Liver (tissue), 9 donors: Measurements from ENCODE around the gene CMTM8. TPM values are rescaled to one million over a fixed set of nuclear protein-coding genes. Genes with fewer than 3 reads are reported as not detected.

Source experiments
- DNase-seq: peaks from one replicate; pipeline ENCODE4 v3.0.0-alpha.2; 2017; ENCODE audit warnings: low spot score
- H3K27ac ChIP-seq, 2 donors: one replicate each; pipeline ENCODE4 v1.7.0; 2013; ENCODE audit warnings: inconsistent platforms in 2 of 2, low read length in 2 of 2, control low read depth in 1 of 2, low read depth in 1 of 2, mild to moderate bottlenecking in 1 of 2
- H3K27me3 ChIP-seq, 4 donors: one replicate each; pipeline versions ENCODE4 v1.6.1 to v1.7.0; 2013; ENCODE audit warnings: low read length in 3 of 4, inconsistent platforms in 1 of 4, mild to moderate bottlenecking in 1 of 4, moderate library complexity in 1 of 4; ENCODE audit not compliant: control insufficient read depth in 4 of 4, insufficient read depth in 4 of 4
- H3K36me3 ChIP-seq, 4 donors: one replicate each; pipeline versions ENCODE4 v1.6.1 to v1.7.0; 2013; ENCODE audit warnings: low read length in 3 of 4, mild to moderate bottlenecking in 3 of 4, low read depth in 1 of 4, moderate library complexity in 1 of 4; ENCODE audit not compliant: control insufficient read depth in 4 of 4, insufficient read depth in 3 of 4
- H3K4me1 ChIP-seq, 4 donors: one replicate each; pipeline versions ENCODE4 v1.6.1 to v1.7.0; 2013; ENCODE audit warnings: low read length in 3 of 4, mild to moderate bottlenecking in 3 of 4, moderate library complexity in 1 of 4; ENCODE audit not compliant: control insufficient read depth in 4 of 4, insufficient read depth in 4 of 4
- H3K4me3 ChIP-seq, 3 donors: one replicate each; pipeline versions ENCODE4 v1.6.1 to v1.7.0; 2013; ENCODE audit warnings: low read length in 3 of 3, control low read depth in 1 of 3, low read depth in 1 of 3, mild to moderate bottlenecking in 1 of 3
- H3K9ac ChIP-seq, 2 donors: one replicate each; pipeline ENCODE4 v1.7.0; 2013; ENCODE audit warnings: low read length in 2 of 2, mild to moderate bottlenecking in 2 of 2, moderate library complexity in 2 of 2, control low read depth in 1 of 2, low read depth in 1 of 2
- H3K9me3 ChIP-seq, 4 donors: one replicate each; pipeline versions ENCODE4 v1.6.1 to v1.7.0; 2013; ENCODE audit warnings: low read length in 3 of 4; ENCODE audit not compliant: control insufficient read depth in 4 of 4
- EGR1 ChIP-seq, 2 donors: IDR thresholded peaks; 2 replicates each; pipeline ENCODE4 v1.6.1; 2016 to 2018; ENCODE audit warnings: antibody characterized with exemption in 2 of 2, low read depth in 2 of 2
- FOXA1 ChIP-seq: IDR thresholded peaks from 2 replicates; pipeline ENCODE4 v1.6.1; 2016; ENCODE audit warnings: antibody characterized with exemption
- FOXA2 ChIP-seq: IDR thresholded peaks from 2 replicates; pipeline ENCODE4 v1.6.1; 2016; ENCODE audit warnings: antibody characterized with exemption
- GABPA ChIP-seq, 2 donors: IDR thresholded peaks in 1 of 2; conservative IDR thresholded peaks in 1 of 2; 2 replicates each; pipeline ENCODE4 v1.6.1; 2016; ENCODE audit warnings: antibody characterized with exemption in 2 of 2, mild to moderate bottlenecking in 1 of 2, moderate library complexity in 1 of 2
- HNF4A ChIP-seq, 2 donors: conservative IDR thresholded peaks; 2 replicates each; pipeline ENCODE4 v1.6.1; 2016; ENCODE audit warnings: antibody characterized with exemption in 2 of 2, mild to moderate bottlenecking in 2 of 2
- HNF4G ChIP-seq: IDR thresholded peaks from 2 replicates; pipeline ENCODE4 v1.6.1; 2016; ENCODE audit warnings: antibody characterized with exemption
- JUND ChIP-seq, 2 donors: IDR thresholded peaks; 2 replicates each; pipeline ENCODE4 v1.6.1; 2016; ENCODE audit warnings: antibody characterized with exemption in 2 of 2
- NR2F2 ChIP-seq: IDR thresholded peaks from 2 replicates; pipeline ENCODE4 v1.6.1; 2016; ENCODE audit warnings: antibody characterized with exemption
- RAD21 ChIP-seq, 2 donors: IDR thresholded peaks; 2 replicates each; pipeline ENCODE4 v1.6.1; 2016; ENCODE audit warnings: antibody characterized with exemption in 2 of 2, mild to moderate bottlenecking in 2 of 2
- RXRA ChIP-seq, 2 donors: IDR thresholded peaks; 2 replicates each; pipeline ENCODE4 v1.6.1; 2017 to 2018; ENCODE audit warnings: antibody characterized with exemption in 2 of 2, mild to moderate bottlenecking in 1 of 2
- SP1 ChIP-seq: IDR thresholded peaks from 2 replicates; pipeline ENCODE4 v1.6.1; 2018; ENCODE audit warnings: antibody characterized with exemption, mild to moderate bottlenecking
- TAF1 ChIP-seq: conservative IDR thresholded peaks from 2 replicates; pipeline ENCODE4 v1.6.1; 2016; ENCODE audit warnings: antibody characterized with exemption, mild to moderate bottlenecking
- YY1 ChIP-seq: IDR thresholded peaks from 2 replicates; pipeline ENCODE4 v1.6.1; 2016; ENCODE audit warnings: antibody characterized with exemption, mild to moderate bottlenecking
- WGBS: extraction: QIAGEN DNeasy Blood & Tissue Kit; methylation state at CpG from one replicate; pipeline ENCODE4 v1.1.7; 2013; 5-methylcytosine and 5-hydroxymethylcytosine counted together
- polyA plus RNA-seq, 2 donors: library from polyadenylated mRNA; stranded (reverse) in 1 of 2; unstranded in 1 of 2; fragments of 200-250 nt in 1 of 2; fragments of >200 nt in 1 of 2; fragmentation: Nextera tagmentation in 1 of 2; extraction: Ambion mirVana in 1 of 2; gene quantifications; one replicate each; pipeline versions ENCODE4 v1.2.1 to v1.2.3, GENCODE V29; 2013 to 2015
- total RNA-seq, 2 donors: library from RNA; depleted of rRNA; stranded (reverse); fragments of >200 nt; gene quantifications; one replicate each; pipeline ENCODE4 v1.2.3, GENCODE V29; 2014
- TF ChIP-seq, protein P1 (sequence below): fragments of 150-350 bp; IDR thresholded peaks from 2 replicates; pipeline ENCODE4 v1.5.1; 2017; ENCODE audit warnings: improper control_type of control experiment, low read depth, low read length; ENCODE audit not compliant: missing input control
- TF ChIP-seq, protein P2 (sequence below): IDR thresholded peaks from 2 replicates; pipeline ENCODE4 v1.6.1; 2016; ENCODE audit warnings: antibody characterized with exemption
- TF ChIP-seq, protein P3 (sequence below): IDR thresholded peaks from 2 replicates; pipeline ENCODE4 v1.6.1; 2016; ENCODE audit warnings: antibody characterized with exemption
- TF ChIP-seq, protein P4 (sequence below): IDR thresholded peaks from 2 replicates; pipeline ENCODE4 v1.6.1; 2016; ENCODE audit warnings: antibody characterized with exemption
- TF ChIP-seq, protein P5 (sequence below): IDR thresholded peaks from 2 replicates; pipeline ENCODE4 v1.6.1; 2016; ENCODE audit warnings: antibody characterized with exemption, mild to moderate bottlenecking
- donor health status: healthy.
- donor health status: healthy.
- donor health status: healthy.
- donor health status: healthy.
- donor health status: healthy.

The CMTM8 gene
- total and polyA plus RNA-seq, 4 donors: 4.3 to 44.6 (median 12.5) TPM

DNA sequence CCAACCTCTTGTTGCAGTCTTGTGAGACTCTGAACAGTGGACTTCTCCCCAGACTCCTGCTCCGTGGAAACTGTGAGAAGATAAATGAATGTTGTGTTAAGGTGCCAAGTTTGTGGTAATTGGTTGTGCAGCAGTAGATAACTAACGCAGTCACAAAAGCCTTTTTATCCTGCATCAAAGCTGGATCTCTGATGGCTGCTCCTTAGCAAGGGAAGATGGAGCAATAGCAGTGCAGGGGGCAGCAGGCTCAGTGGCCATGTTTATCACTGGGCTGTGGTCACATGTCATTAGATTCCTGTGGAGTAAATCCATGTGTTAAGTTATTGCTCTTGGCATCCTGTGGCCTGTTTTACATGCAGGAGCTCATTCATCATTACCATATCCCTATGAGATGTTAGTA, 166.7 kb downstream of the CMTM8 start:
- H3K27ac ChIP-seq: no peak overlapping the region
- no peak overlapping the region for H3K9ac ChIP-seq
- no peak for DNase-seq
- no peaks in the 10 kb centered on the region for H3K9me3 ChIP-seq
- no peaks in the 10 kb centered on the region for H3K27me3 ChIP-seq
- TF ChIP-seq FOXA1 (no peak), YY1 (no peak), GABPA (IDR thresholded peaks at IDR 0.05 in 1 of 2, conservative IDR thresholded peaks at IDR 0.05 in 1 of 2) (no peak), RXRA (IDR thresholded peaks at IDR 0.05) (no peak), RAD21 (IDR thresholded peaks at IDR 0.05) (no peak), HNF4A (conservative IDR thresholded peaks at IDR 0.05) (no peak)
- TF ChIP-seq, protein P1, sequence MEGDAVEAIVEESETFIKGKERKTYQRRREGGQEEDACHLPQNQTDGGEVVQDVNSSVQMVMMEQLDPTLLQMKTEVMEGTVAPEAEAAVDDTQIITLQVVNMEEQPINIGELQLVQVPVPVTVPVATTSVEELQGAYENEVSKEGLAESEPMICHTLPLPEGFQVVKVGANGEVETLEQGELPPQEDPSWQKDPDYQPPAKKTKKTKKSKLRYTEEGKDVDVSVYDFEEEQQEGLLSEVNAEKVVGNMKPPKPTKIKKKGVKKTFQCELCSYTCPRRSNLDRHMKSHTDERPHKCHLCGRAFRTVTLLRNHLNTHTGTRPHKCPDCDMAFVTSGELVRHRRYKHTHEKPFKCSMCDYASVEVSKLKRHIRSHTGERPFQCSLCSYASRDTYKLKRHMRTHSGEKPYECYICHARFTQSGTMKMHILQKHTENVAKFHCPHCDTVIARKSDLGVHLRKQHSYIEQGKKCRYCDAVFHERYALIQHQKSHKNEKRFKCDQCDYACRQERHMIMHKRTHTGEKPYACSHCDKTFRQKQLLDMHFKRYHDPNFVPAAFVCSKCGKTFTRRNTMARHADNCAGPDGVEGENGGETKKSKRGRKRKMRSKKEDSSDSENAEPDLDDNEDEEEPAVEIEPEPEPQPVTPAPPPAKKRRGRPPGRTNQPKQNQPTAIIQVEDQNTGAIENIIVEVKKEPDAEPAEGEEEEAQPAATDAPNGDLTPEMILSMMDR: no peak
- TF ChIP-seq, protein P2, sequence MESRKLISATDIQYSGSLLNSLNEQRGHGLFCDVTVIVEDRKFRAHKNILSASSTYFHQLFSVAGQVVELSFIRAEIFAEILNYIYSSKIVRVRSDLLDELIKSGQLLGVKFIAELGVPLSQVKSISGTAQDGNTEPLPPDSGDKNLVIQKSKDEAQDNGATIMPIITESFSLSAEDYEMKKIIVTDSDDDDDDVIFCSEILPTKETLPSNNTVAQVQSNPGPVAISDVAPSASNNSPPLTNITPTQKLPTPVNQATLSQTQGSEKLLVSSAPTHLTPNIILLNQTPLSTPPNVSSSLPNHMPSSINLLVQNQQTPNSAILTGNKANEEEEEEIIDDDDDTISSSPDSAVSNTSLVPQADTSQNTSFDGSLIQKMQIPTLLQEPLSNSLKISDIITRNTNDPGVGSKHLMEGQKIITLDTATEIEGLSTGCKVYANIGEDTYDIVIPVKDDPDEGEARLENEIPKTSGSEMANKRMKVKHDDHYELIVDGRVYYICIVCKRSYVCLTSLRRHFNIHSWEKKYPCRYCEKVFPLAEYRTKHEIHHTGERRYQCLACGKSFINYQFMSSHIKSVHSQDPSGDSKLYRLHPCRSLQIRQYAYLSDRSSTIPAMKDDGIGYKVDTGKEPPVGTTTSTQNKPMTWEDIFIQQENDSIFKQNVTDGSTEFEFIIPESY: no peak
- TF ChIP-seq, protein P3, sequence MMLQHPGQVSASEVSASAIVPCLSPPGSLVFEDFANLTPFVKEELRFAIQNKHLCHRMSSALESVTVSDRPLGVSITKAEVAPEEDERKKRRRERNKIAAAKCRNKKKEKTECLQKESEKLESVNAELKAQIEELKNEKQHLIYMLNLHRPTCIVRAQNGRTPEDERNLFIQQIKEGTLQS: no peak
- WGBS: 34% methylated on average over 2 of the region's 2 CpGs
- H3K4me3 ChIP-seq: no peak overlapping the region
- H3K36me3 ChIP-seq: no peaks in the 10 kb centered on the region
- peaks cover 0 to 10% (median 6%) of the 10 kb centered on the region in 4 donors for H3K4me1 ChIP-seq

DNA sequence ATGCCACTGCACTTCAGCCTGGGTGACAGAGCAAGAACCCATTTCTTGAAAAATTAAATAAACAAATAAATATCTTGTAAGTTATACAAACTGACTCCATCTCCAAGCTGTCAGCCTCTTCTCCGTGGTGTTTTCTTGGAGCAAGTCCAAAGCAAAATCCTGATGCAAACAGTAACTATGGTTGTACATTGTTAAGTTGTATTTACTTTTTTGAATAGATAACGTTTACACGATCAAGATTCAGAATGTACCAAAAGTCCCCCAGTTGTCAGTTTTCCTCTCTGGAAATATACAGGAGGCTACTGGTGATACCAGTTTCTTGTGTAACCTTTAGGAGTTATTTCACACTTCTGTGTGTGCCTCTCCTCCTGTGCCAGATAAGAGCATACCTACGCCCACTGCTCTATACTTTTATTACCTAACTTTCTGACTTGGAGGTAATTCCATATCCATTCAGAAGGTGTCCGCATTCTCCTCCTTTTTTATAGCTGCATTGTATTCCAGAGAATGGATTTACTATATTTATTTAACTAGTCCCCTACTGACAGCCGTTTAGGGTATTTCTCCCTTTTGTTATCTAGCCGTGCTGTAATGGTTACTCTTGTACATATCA, 167.3 kb downstream of the CMTM8 start:
- H3K4me1 ChIP-seq: peaks cover 0 to 10% (median 6%) of the 10 kb centered on the region in 4 donors

More for the DNA sequence above, 167.3 kb downstream of the CMTM8 start:
- Histone ChIP-seq H3K9ac (no peak overlapping the region), H3K9me3 (no peaks in the 10 kb centered on the region), H3K27ac (no peak overlapping the region), H3K36me3 (no peaks in the 10 kb centered on the region), H3K27me3 (no peaks in the 10 kb centered on the region), H3K4me3 (no peak overlapping the region)
- DNase-seq: no peak
- 58% methylated on average over 7 of the region's 7 CpGs for WGBS
- TF ChIP-seq NR2F2: no peak
- no peak for TF ChIP-seq HNF4G
- no peak for TF ChIP-seq RAD21 (IDR thresholded peaks at IDR 0.05)
- TF ChIP-seq EGR1 (IDR thresholded peaks at IDR 0.05; ENCODE audit: low read depth in 2 of 2): no peak
- TF ChIP-seq, protein P2: no peak
- TF ChIP-seq, protein P4, sequence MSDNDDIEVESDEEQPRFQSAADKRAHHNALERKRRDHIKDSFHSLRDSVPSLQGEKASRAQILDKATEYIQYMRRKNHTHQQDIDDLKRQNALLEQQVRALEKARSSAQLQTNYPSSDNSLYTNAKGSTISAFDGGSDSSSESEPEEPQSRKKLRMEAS: no peak
- no peak for TF ChIP-seq RXRA (IDR thresholded peaks at IDR 0.05)
- TF ChIP-seq FOXA2: no peak
- TF ChIP-seq JUND (IDR thresholded peaks at IDR 0.05): no peak
- TF ChIP-seq, protein P3: no peak
- no peak for TF ChIP-seq FOXA1
- no peak for TF ChIP-seq TAF1
- TF ChIP-seq HNF4A (conservative IDR thresholded peaks at IDR 0.05): no peak
- TF ChIP-seq SP1: no peak
- TF ChIP-seq, protein P5, sequence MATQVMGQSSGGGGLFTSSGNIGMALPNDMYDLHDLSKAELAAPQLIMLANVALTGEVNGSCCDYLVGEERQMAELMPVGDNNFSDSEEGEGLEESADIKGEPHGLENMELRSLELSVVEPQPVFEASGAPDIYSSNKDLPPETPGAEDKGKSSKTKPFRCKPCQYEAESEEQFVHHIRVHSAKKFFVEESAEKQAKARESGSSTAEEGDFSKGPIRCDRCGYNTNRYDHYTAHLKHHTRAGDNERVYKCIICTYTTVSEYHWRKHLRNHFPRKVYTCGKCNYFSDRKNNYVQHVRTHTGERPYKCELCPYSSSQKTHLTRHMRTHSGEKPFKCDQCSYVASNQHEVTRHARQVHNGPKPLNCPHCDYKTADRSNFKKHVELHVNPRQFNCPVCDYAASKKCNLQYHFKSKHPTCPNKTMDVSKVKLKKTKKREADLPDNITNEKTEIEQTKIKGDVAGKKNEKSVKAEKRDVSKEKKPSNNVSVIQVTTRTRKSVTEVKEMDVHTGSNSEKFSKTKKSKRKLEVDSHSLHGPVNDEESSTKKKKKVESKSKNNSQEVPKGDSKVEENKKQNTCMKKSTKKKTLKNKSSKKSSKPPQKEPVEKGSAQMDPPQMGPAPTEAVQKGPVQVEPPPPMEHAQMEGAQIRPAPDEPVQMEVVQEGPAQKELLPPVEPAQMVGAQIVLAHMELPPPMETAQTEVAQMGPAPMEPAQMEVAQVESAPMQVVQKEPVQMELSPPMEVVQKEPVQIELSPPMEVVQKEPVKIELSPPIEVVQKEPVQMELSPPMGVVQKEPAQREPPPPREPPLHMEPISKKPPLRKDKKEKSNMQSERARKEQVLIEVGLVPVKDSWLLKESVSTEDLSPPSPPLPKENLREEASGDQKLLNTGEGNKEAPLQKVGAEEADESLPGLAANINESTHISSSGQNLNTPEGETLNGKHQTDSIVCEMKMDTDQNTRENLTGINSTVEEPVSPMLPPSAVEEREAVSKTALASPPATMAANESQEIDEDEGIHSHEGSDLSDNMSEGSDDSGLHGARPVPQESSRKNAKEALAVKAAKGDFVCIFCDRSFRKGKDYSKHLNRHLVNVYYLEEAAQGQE: no peak
- no peak for TF ChIP-seq YY1
- no peak for TF ChIP-seq GABPA (IDR thresholded peaks at IDR 0.05 in 1 of 2, conservative IDR thresholded peaks at IDR 0.05 in 1 of 2)
